Measurements from ENCODE around the gene PML.
"Not testable (repeated sequence)": the region's sequence is repeated elsewhere in the genome, so short reads cannot be mapped to it uniquely, and the experiment has no call there.

The PML gene

GRCh38 chr15:73969151-73969759 lies 25.3 kb upstream of the PML start:
- no peak for TF ChIP-seq ZNF274 (IDR thresholded peaks at IDR 0.05; ENCODE audit: low read depth, low read length)
- H3K4me3 ChIP-seq (ENCODE audit: low read length) = no peak overlapping the region

- no peak for TF ChIP-seq ZNF274 (IDR thresholded peaks at IDR 0.05; ENCODE audit: low read depth, low read length)
- no peak overlapping the region for H3K4me3 ChIP-seq (ENCODE audit: low read length)
Measured at GRCh38 chr15:73972984-73973682, 21.4 kb upstream of the PML start.

- not testable (repeated sequence) for H3K4me3 ChIP-seq (ENCODE audit: low read length)
Measured at GRCh38 chr15:73973683-73974200, 20.8 kb upstream of the PML start.

GRCh38 chr15:73975440-73976125 lies 18.9 kb upstream of the PML start:
- H3K4me3 ChIP-seq (ENCODE audit: low read length) = not testable (repeated sequence)

- TF ChIP-seq ZNF274 (IDR thresholded peaks at IDR 0.05; ENCODE audit: low read depth, low read length) = no peak
- H3K4me3 ChIP-seq (ENCODE audit: low read length) = no peak overlapping the region
Measured at GRCh38 chr15:73978896-73979295, 15.6 kb upstream of the PML start.

GRCh38 chr15:73979636-73980035 lies 14.9 kb upstream of the PML start:
- no peak for TF ChIP-seq ZNF274 (IDR thresholded peaks at IDR 0.05; ENCODE audit: low read depth, low read length)
- H3K4me3 ChIP-seq (ENCODE audit: low read length) = no peak overlapping the region

- no peak for TF ChIP-seq ZNF274 (IDR thresholded peaks at IDR 0.05; ENCODE audit: low read depth, low read length)
- H3K4me3 ChIP-seq (ENCODE audit: low read length) = no peak overlapping the region
Measured at GRCh38 chr15:73981761-73982221, 12.7 kb upstream of the PML start.

GRCh38 chr15:73982222-73982962 lies 12.1 kb upstream of the PML start:
- TF ChIP-seq ZNF274 (IDR thresholded peaks at IDR 0.05; ENCODE audit: low read depth, low read length) = no peak
- no peak overlapping the region for H3K4me3 ChIP-seq (ENCODE audit: low read length)

GRCh38 chr15:73983211-73983727 lies 11.2 kb upstream of the PML start:
- H3K4me3 ChIP-seq (ENCODE audit: low read length) = no peak overlapping the region

GRCh38 chr15:73983773-73984172 lies 10.7 kb upstream of the PML start:
- H3K4me3 ChIP-seq (ENCODE audit: low read length) = no peak overlapping the region
- TF ChIP-seq ZNF274 (IDR thresholded peaks at IDR 0.05; ENCODE audit: low read depth, low read length) = no peak

More at GRCh38 chr15:73983211-73983727, 11.2 kb upstream of the PML start:
- TF ChIP-seq ZNF274 (IDR thresholded peaks at IDR 0.05; ENCODE audit: low read depth, low read length) = no peak

GRCh38 chr15:73984208-73984979 lies 10.1 kb upstream of the PML start:
- no peak for TF ChIP-seq ZNF274 (IDR thresholded peaks at IDR 0.05; ENCODE audit: low read depth, low read length)
- no peak overlapping the region for H3K4me3 ChIP-seq (ENCODE audit: low read length)

GRCh38 chr15:73985101-73985873 lies 9.2 kb upstream of the PML start:
- no peak for TF ChIP-seq ZNF274 (IDR thresholded peaks at IDR 0.05; ENCODE audit: low read depth, low read length)
- no peak overlapping the region for H3K4me3 ChIP-seq (ENCODE audit: low read length)

All from GM08714 (cell line).